ENCODE results near the gene SIPA1L3.

The SIPA1L3 gene

GRCh38 chr19:38253788-38254187, 346.8 kb downstream of the SIPA1L3 start:
- DNase-seq: no peak
- ATAC-seq (replicated peaks): no peak
- H3K36me3 Mint-ChIP-seq (ENCODE audit: insufficient read depth): no peaks in the 10 kb centered on the region
- no peak overlapping the region for H3K4me3 Mint-ChIP-seq
- no peak overlapping the region for H3K27ac Mint-ChIP-seq
- H3K27me3 Mint-ChIP-seq: peaks cover 26 to 69% of the 10 kb centered on the region in 2 donors
- H3K9me3 Mint-ChIP-seq: no peaks in the 10 kb centered on the region
- H3K4me1 Mint-ChIP-seq (ENCODE audit: low read depth in 2 of 2): peaks cover 0 to 1% of the 10 kb centered on the region in 2 donors

DNA sequence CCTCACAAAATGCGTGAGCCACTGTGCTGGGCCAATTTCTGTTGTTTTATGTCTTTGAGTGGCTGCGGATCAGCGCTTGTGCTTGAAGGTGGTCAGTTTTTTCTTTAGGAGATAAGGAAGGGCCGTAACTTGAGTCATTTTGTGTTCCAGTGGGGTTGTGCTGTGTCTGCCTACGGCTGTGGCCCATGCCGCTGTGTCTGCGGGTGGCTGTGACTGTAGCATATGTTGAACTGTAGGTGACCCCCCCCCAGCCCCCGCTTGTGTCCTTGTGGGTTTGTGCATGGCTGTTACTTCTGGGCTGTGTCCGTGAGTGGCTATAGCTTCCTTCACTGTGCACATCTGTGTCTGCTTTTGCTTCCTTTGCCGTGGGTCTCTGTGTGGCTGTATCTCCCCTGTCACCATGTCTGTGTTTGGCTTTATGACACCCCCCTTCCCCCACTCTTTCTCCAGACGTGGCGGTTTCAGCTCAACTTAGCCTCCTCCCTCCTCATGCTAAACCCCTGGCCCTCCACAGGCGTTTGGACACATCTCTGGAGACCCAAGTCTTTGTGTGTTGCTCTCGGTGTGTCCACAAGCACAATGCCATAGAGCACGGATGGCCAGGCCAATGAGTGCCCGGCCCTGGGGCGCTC, 348.5 kb downstream of the SIPA1L3 start:
- Mint-ChIP-seq H3K27ac (no peak overlapping the region), H3K36me3 (ENCODE audit: insufficient read depth) (no peaks in the 10 kb centered on the region), H3K9me3 (no peaks in the 10 kb centered on the region), H3K4me3 (no peak overlapping the region), H3K4me1 (ENCODE audit: low read depth in 2 of 2) (peaks cover 0 to 1% of the 10 kb centered on the region in 2 donors), H3K27me3 (peaks cover 26 to 78% of the 10 kb centered on the region in 2 donors)
- DNase-seq (no peak), ATAC-seq (replicated peaks) (no peak)

Data from effector memory CD8-positive, alpha-beta T cell (primary cell).